HCT116 (cell line): Measurements from ENCODE around the gene CNNM3. TPM values are rescaled to one million over a fixed set of nuclear protein-coding genes. Genes with fewer than 3 reads are reported as not detected.

Experiments
- ATAC-seq: fragments of 200-7000 bp; cut with Tn5 transposase; 2 replicates; pipeline ENCODE4 v1.9.1; 2020; ENCODE audit warnings: mild to moderate bottlenecking, moderate library complexity
- BruUV-seq: library from RNA; stranded (reverse); fragments of 400-500 nt; replicated peaks from 2 replicates; lab custom pipeline; 2021; lab: Mats Ljungman, UMichigan
- CTCF ChIA-PET: fragments of 300-600 bp; sonication (Branson Sonifier 250); formaldehyde crosslinking; loops from one replicate; lab custom pipeline; 2021; ENCODE audit warnings: antibody characterized with exemption; lab: Charles Lee
- POLR2A ChIA-PET: fragments of 300-600, 350-600 bp; sonication (Branson Sonifier 250); formaldehyde crosslinking; loops from one replicate; lab custom pipeline; 2021; ENCODE audit warnings: antibody characterized with exemption; lab: Charles Lee
- RAD21 ChIA-PET, 2 experiments: fragments of 300-600 bp; sonication (Branson Sonifier 250); formaldehyde crosslinking; loops; one replicate each; lab custom pipeline; 2023; ENCODE audit warnings: low total read pairs in 2 of 2; ENCODE audit not compliant: uncharacterized antibody in 2 of 2, unreplicated experiment in 2 of 2, low non-redundant PET in 1 of 2; lab: Charles Lee
- DNase-seq: peaks from one replicate; pipeline ENCODE4 v3.0.0-alpha.2; 2010; ENCODE audit warnings: low read depth, low spot score
- H2AFZ ChIP-seq: fragments of 200-600 bp; shearing (Covaris generic), sonication (generic); 2 replicates; pipeline ENCODE4 v1.6.1; 2017; ENCODE audit warnings: low read depth, mixed run types, mixed read lengths, antibody characterized with exemption, low read length; ENCODE audit not compliant: poor library complexity, severe bottlenecking
- H3K27ac ChIP-seq: 2 replicates; pipeline ENCODE4 v1.5.1; 2012; ENCODE audit warnings: low read depth, low read length
- H3K27me3 ChIP-seq: fragments of 200-600 bp; sonication (generic); 2 replicates; pipeline ENCODE4 v1.6.1; 2016; ENCODE audit warnings: mixed run types, low read length, mixed read lengths; ENCODE audit not compliant: insufficient read depth
- H3K36me3 ChIP-seq, 2 experiments: fragments of 200-500 bp in 1 of 2; fragments of 200-600 bp in 1 of 2; sonication (Bioruptor generic) in 1 of 2; sonication (generic) in 1 of 2; 2 replicates each; pipeline versions ENCODE4 v1.5.1 to v1.6.1; 2014 to 2016; ENCODE audit warnings: low read length in 2 of 2, inconsistent platforms in 1 of 2, mixed read lengths in 1 of 2, mixed run types in 1 of 2; ENCODE audit not compliant: insufficient read depth in 2 of 2, control insufficient read depth in 1 of 2
- H3K4me1 ChIP-seq, 2 experiments: fragments of 200-600 bp in 1 of 2; sonication (generic) in 1 of 2; 2 replicates each; pipeline versions ENCODE4 v1.5.1 to v1.6.1; 2012 to 2017; ENCODE audit warnings: low read length in 2 of 2, inconsistent platforms in 1 of 2, mild to moderate bottlenecking in 1 of 2, mixed read lengths in 1 of 2, mixed run types in 1 of 2, moderate library complexity in 1 of 2; ENCODE audit not compliant: insufficient read depth in 2 of 2, control insufficient read depth in 1 of 2
- H3K4me2 ChIP-seq: fragments of 200-600 bp; sonication (generic); 2 replicates; pipeline ENCODE4 v1.6.1; 2017; ENCODE audit warnings: mixed run types, low read length, mixed read lengths
- H3K4me3 ChIP-seq, 2 experiments: fragments of 200-600 bp in 1 of 2; sonication (generic) in 1 of 2; replicated peaks in 1 of 2; 2 replicates each; pipeline ENCODE4 v1.5.1; 2011 to 2016; ENCODE audit warnings: low read length in 2 of 2, control low read depth in 1 of 2, low read depth in 1 of 2, mild to moderate bottlenecking in 1 of 2, mixed read lengths in 1 of 2, mixed run types in 1 of 2
- H3K79me2 ChIP-seq: fragments of 200-600 bp; sonication (generic); 2 replicates; pipeline ENCODE4 v1.6.1; 2017; ENCODE audit warnings: mild to moderate bottlenecking, mixed run types, low read length, moderate library complexity, mixed read lengths; ENCODE audit not compliant: insufficient read depth
- H3K9ac ChIP-seq: fragments of 200-600 bp; sonication (generic); 2 replicates; pipeline ENCODE4 v1.6.1; 2016; ENCODE audit warnings: low read length, mixed read lengths
- H3K9me2 ChIP-seq: fragments of 200-600 bp; sonication (generic), shearing (Covaris generic); 2 replicates; pipeline ENCODE4 v1.6.1; 2017; ENCODE audit warnings: mixed run types, mild to moderate bottlenecking, moderate library complexity; ENCODE audit not compliant: insufficient read depth
- H3K9me3 ChIP-seq, 2 experiments: fragments of 200-500 bp in 1 of 2; fragments of 200-600 bp in 1 of 2; sonication (Bioruptor generic) in 1 of 2; sonication (generic) in 1 of 2; 2 replicates each; pipeline ENCODE4 v1.6.1; 2014 to 2017; ENCODE audit warnings: low read length in 2 of 2, mixed read lengths in 2 of 2, inconsistent platforms in 1 of 2, low read depth in 1 of 2, mild to moderate bottlenecking in 1 of 2, mixed run types in 1 of 2, moderate library complexity in 1 of 2; ENCODE audit not compliant: control insufficient read depth in 1 of 2, insufficient read depth in 1 of 2
- H4K20me1 ChIP-seq: fragments of 200-600 bp; sonication (generic), shearing (Covaris generic); 2 replicates; pipeline ENCODE4 v1.6.1; 2017; ENCODE audit warnings: mixed run types, mild to moderate bottlenecking, moderate library complexity; ENCODE audit not compliant: insufficient read depth
- EGR1 ChIP-seq: IDR thresholded peaks from 2 replicates; pipeline ENCODE4 v1.6.1; 2012; ENCODE audit warnings: low read depth
- ELF1 ChIP-seq: IDR thresholded peaks from 2 replicates; pipeline ENCODE4 v1.6.1; 2012; ENCODE audit warnings: low read depth, borderline replicate concordance
- EZH2 ChIP-seq: fragments of 200-600 bp; sonication (generic); IDR thresholded peaks from 2 replicates; pipeline ENCODE4 v1.6.1; 2017; ENCODE audit warnings: antibody characterized with exemption, mixed run types
- EZH2phosphoT487 ChIP-seq: fragments of 200-600 bp; IDR thresholded peaks from 2 replicates; pipeline ENCODE4 v1.6.1; 2018; ENCODE audit warnings: antibody characterized with exemption, borderline replicate concordance
- JUND ChIP-seq: IDR thresholded peaks from 2 replicates; pipeline ENCODE4 v1.6.1; 2012
- SRF ChIP-seq: IDR thresholded peaks from 2 replicates; pipeline ENCODE4 v1.6.1; 2012; ENCODE audit warnings: low read depth
- ZNF274 ChIP-seq: fragments of 200-500 bp; sonication (Bioruptor generic); IDR thresholded peaks from 2 replicates; pipeline ENCODE4 v1.6.1; 2014; ENCODE audit warnings: mild to moderate bottlenecking, low read depth, low read length, inconsistent platforms
- intact Hi-C: fragments of 100-400 bp; cut with micrococcal nuclease; formaldehyde crosslinking; loops from 2 replicates; pipeline ENCODE4 v1.10.0; 2022
- total RNA-seq: library from RNA; stranded (reverse); gene quantifications from one replicate; pipeline ENCODE4 v1.2.1, GENCODE V29; 2021; ENCODE audit not compliant: unreplicated experiment
- TF ChIP-seq, protein P1 (sequence below), 3 experiments: fragments of 200-600 bp in 1 of 3; sonication (generic) in 1 of 3; IDR thresholded peaks in 2 of 3; conservative IDR thresholded peaks in 1 of 3; 2 replicates each; pipeline ENCODE4 v1.5.1; 2012 to 2017; ENCODE audit warnings: low read depth in 2 of 3, low read length in 2 of 3, antibody characterized with exemption in 1 of 3, borderline replicate concordance in 1 of 3, control low read depth in 1 of 3, mild to moderate bottlenecking in 1 of 3, mixed read lengths in 1 of 3, mixed run types in 1 of 3, moderate library complexity in 1 of 3; ENCODE audit not compliant: insufficient read depth in 1 of 3
- TF ChIP-seq, protein P2 (sequence below): IDR thresholded peaks from 2 replicates; pipeline ENCODE4 v1.6.1; 2011; ENCODE audit warnings: mild to moderate bottlenecking, low read length, moderate library complexity; ENCODE audit not compliant: insufficient replicate concordance; ENCODE audit errors: extremely low read depth

Gene CNNM3
- total RNA-seq, 1 experiment from 2014 or later = 31.1 TPM

DNA sequence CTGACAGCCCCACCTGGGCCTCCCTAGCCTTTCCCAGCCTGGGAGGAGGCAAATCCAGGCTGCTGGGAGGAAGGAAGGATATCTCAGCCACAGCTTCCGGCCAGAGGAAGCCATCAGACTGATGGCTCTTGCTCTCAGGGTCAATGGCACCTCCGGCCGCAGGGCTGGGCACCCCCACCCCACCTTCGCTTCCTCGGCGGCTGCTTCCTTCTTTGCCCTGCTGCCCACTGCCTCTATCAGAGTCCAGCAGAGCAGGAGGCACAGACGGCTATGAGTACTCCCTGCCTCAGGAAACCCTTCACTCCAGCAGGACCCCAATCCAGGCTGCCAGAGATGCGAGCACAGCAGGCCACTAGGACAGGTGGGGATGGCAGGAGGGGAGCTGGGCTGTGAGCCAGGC lies 50.5 kb downstream of the CNNM3 start:
- no peaks in the 10 kb centered on the region for H3K9me2 ChIP-seq
- no peak for TF ChIP-seq ELF1
- TF ChIP-seq JUND = no peak
- TF ChIP-seq ZNF274 = no peak
- TF ChIP-seq SRF = no peak
- TF ChIP-seq, protein P1, sequence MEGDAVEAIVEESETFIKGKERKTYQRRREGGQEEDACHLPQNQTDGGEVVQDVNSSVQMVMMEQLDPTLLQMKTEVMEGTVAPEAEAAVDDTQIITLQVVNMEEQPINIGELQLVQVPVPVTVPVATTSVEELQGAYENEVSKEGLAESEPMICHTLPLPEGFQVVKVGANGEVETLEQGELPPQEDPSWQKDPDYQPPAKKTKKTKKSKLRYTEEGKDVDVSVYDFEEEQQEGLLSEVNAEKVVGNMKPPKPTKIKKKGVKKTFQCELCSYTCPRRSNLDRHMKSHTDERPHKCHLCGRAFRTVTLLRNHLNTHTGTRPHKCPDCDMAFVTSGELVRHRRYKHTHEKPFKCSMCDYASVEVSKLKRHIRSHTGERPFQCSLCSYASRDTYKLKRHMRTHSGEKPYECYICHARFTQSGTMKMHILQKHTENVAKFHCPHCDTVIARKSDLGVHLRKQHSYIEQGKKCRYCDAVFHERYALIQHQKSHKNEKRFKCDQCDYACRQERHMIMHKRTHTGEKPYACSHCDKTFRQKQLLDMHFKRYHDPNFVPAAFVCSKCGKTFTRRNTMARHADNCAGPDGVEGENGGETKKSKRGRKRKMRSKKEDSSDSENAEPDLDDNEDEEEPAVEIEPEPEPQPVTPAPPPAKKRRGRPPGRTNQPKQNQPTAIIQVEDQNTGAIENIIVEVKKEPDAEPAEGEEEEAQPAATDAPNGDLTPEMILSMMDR (IDR thresholded peaks at IDR 0.05 in 2 of 3, conservative IDR thresholded peaks at IDR 0.05 in 1 of 3; ENCODE audit: borderline replicate concordance in 1 of 3, insufficient read depth in 1 of 3, low read depth in 2 of 3, low read length in 2 of 3) = no peak
- TF ChIP-seq EZH2 = no peak
- TF ChIP-seq, protein P2, sequence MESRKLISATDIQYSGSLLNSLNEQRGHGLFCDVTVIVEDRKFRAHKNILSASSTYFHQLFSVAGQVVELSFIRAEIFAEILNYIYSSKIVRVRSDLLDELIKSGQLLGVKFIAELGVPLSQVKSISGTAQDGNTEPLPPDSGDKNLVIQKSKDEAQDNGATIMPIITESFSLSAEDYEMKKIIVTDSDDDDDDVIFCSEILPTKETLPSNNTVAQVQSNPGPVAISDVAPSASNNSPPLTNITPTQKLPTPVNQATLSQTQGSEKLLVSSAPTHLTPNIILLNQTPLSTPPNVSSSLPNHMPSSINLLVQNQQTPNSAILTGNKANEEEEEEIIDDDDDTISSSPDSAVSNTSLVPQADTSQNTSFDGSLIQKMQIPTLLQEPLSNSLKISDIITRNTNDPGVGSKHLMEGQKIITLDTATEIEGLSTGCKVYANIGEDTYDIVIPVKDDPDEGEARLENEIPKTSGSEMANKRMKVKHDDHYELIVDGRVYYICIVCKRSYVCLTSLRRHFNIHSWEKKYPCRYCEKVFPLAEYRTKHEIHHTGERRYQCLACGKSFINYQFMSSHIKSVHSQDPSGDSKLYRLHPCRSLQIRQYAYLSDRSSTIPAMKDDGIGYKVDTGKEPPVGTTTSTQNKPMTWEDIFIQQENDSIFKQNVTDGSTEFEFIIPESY = no peak
- no peak for TF ChIP-seq EZH2phosphoT487
- no peak for TF ChIP-seq EGR1
- CTCF ChIA-PET = no interaction called here
- BruUV-seq = no TSS peak
- DNase-seq (no peak), ATAC-seq (no peak)
- intact Hi-C loops = no loop called here
- H3K27ac ChIP-seq = no peak overlapping the region
- H3K9ac ChIP-seq = no peak overlapping the region
- POLR2A ChIA-PET = no interaction called here
- H3K27me3 ChIP-seq = no peaks in the 10 kb centered on the region
- RAD21 ChIA-PET = no interaction called here
- peaks cover 21 to 24% of the 10 kb centered on the region in 2 experiments for H3K36me3 ChIP-seq
- no peak overlapping the region for H3K4me3 ChIP-seq
- no peaks in the 10 kb centered on the region for H4K20me1 ChIP-seq
- no peak overlapping the region for H2AFZ ChIP-seq
- no peaks in the 10 kb centered on the region for H3K9me3 ChIP-seq
- H3K4me1 ChIP-seq = peaks cover 14 to 24% of the 10 kb centered on the region in 2 experiments
- peaks cover 25% of the 10 kb centered on the region; the same call in 1 of the 2 replicates for H3K79me2 ChIP-seq
- H3K4me2 ChIP-seq = no peak overlapping the region
